Activated CD8-positive, alpha-beta T cell treated with anti-CD3 and anti-CD28 coated beads, Interleukin-2, amount 10 ng/mL, durations not matched to agents 7 days and 5 days (primary cell): Measurements from ENCODE around the gene OFD1. TPM values are rescaled to one million over a fixed set of nuclear protein-coding genes. Genes with fewer than 3 reads are reported as not detected.
A peak's percentile ranks its signal among the peaks of the same experiment; 100 is the strongest.

Experiments used
- ATAC-seq: fragments of 150-1000 bp; cut with Tn5 transposase; one replicate; pipeline ENCODE4 v1.10.0; 2021; ENCODE audit warnings: moderate library complexity
- CTCF ChIA-PET: fragments of 350-600 bp; sonication (Branson Sonifier 250); formaldehyde crosslinking; loops from one replicate; lab custom pipeline; 2021; ENCODE audit warnings: antibody characterized with exemption; lab: Charles Lee
- POLR2A ChIA-PET: fragments of 350-600 bp; sonication (Branson Sonifier 250); formaldehyde crosslinking; loops from one replicate; lab custom pipeline; 2021; ENCODE audit warnings: antibody characterized with exemption; lab: Charles Lee
- DNase-seq: peaks from one replicate; pipeline ENCODE4 v3.0.0-alpha.2; 2020
- H3K27ac Mint-ChIP-seq: one replicate; pipeline ENCODE4 v1.8.0; 2021; ENCODE audit warnings: mild to moderate bottlenecking, mixed read lengths
- H3K27me3 Mint-ChIP-seq: one replicate; pipeline ENCODE4 v1.8.0; 2021; ENCODE audit warnings: low read depth, mixed read lengths
- H3K36me3 Mint-ChIP-seq: one replicate; pipeline ENCODE4 v1.8.0; 2021; ENCODE audit warnings: low read depth, mixed read lengths
- H3K4me1 Mint-ChIP-seq: one replicate; pipeline ENCODE4 v1.8.0; 2021; ENCODE audit warnings: low read depth, mixed read lengths
- H3K4me3 Mint-ChIP-seq: one replicate; pipeline ENCODE4 v1.8.0; 2021; ENCODE audit warnings: mild to moderate bottlenecking, mixed read lengths
- H3K9me3 Mint-ChIP-seq: one replicate; pipeline ENCODE4 v1.8.0; 2022; ENCODE audit warnings: mixed read lengths; ENCODE audit not compliant: insufficient read depth
- total RNA-seq, 2 experiments: library from RNA; stranded (reverse); gene quantifications; one replicate each; pipeline ENCODE4 v1.2.3, GENCODE V29; 2021

Gene OFD1
- total RNA-seq, 2 experiments from 2014 or later, result 29.6 to 30.4 TPM

DNA sequence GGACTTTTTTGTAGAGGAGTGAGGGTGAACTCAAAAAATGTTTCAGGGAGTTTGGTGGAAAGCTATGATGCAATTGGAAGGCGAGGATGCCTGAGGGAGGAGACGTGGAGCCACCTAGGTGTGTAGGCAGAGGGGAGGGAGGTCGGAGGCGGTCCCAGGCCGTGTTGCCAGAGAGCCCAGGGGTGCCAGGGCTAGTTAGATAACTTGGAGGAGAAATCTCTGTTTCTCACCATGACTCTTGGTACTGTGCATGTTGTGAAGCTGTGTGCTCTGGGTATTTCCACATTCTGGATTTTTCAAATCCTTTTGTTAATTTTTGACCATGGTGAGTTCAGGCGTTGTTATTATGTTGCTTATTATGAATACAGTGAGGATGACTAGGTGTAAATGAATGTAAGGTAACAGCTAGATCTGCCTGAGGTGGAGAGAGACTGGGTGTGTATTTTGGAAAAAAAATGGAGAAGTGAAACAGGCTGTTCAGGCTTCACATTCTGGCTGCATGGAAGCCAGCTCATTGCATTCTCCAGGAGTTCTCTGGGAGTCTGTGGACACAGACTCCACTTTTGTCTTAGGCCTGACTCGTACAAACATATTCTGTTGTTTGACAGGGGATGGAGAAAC, 41.1 kb upstream of the OFD1 start:
- ATAC-seq, result no peak
- Mint-ChIP-seq H3K27ac (no peak overlapping the region), H3K27me3 (no peaks in the 10 kb centered on the region), H3K9me3 (no peaks in the 10 kb centered on the region), H3K4me3 (no peak overlapping the region), H3K36me3 (peaks cover 17% of the 10 kb centered on the region), H3K4me1 (peaks cover 53% of the 10 kb centered on the region)
- no peak for DNase-seq
- POLR2A ChIA-PET, result no interaction called here
- CTCF ChIA-PET, result no interaction called here

DNA sequence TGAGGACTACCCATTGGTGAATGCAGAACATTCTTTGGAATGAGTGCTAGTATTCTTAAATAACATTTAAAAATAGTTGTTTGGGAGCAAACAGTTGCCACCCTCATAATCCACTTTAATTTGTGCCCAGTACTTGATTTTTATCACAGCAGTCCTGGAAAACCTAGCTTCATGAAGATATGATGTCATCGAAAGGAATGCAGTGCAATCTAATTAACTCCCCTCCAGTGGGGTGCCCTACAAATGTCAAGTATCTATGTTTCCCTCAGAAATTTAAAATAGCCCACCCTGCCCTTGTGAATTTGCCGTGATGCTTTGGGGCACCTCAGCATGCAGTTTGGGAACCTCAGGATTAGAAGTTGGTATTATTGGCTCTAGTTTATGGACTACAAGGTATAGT, 40.2 kb upstream of the OFD1 start:
- Mint-ChIP-seq H3K4me3 (no peak overlapping the region), H3K4me1 (peaks cover 55% of the 10 kb centered on the region), H3K27ac (no peak overlapping the region), H3K36me3 (peaks cover 19% of the 10 kb centered on the region), H3K27me3 (no peaks in the 10 kb centered on the region), H3K9me3 (no peaks in the 10 kb centered on the region)
- POLR2A ChIA-PET, result interaction anchor here (0.6 kb wide), 1 partner anchor 40 kb away, joined by 3 read pairs; the partner anchor contains the start of genes OFD1 and TRAPPC2
- ATAC-seq, result no peak
- no peak for DNase-seq
- CTCF ChIA-PET, result interaction anchor here (1.4 kb wide), 1 partner anchor 32 kb away, joined by 4 read pairs; no protein-coding TSS in a partner anchor

DNA sequence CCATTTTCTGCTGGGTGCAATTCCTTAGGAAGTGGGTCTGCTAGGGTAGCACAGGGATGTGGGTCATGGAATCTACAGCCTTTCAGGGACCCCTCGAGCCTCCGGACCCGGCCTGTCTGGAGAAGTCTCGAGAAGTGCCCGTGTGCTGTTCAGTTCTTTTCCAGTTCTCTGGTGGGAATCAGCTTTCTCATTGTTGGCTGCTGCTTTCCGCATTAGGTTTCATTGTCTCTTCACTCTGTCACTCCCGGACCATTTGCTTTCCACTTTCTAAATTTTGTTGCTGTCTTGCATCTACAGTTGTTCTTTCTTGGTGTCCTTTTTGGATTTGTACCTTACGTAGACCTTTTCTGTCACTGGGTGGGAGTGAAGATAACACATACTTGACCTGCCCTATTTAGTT, 39.6 kb upstream of the OFD1 start:
- no peak for DNase-seq
- ChIA-PET POLR2A (interaction anchor here (0.6 kb wide), 1 partner anchor 40 kb away, joined by 3 read pairs; the partner anchor contains the start of genes OFD1 and TRAPPC2), CTCF (interaction anchor here (1.4 kb wide), 1 partner anchor 31 kb away, joined by 4 read pairs; no protein-coding TSS in a partner anchor)
- Mint-ChIP-seq H3K27ac (peak overlapping the region; percentile 52), H3K27me3 (no peaks in the 10 kb centered on the region), H3K4me3 (no peak overlapping the region), H3K9me3 (no peaks in the 10 kb centered on the region), H3K36me3 (peaks cover 21% of the 10 kb centered on the region), H3K4me1 (peaks cover 56% of the 10 kb centered on the region)
- ATAC-seq, result no peak

DNA sequence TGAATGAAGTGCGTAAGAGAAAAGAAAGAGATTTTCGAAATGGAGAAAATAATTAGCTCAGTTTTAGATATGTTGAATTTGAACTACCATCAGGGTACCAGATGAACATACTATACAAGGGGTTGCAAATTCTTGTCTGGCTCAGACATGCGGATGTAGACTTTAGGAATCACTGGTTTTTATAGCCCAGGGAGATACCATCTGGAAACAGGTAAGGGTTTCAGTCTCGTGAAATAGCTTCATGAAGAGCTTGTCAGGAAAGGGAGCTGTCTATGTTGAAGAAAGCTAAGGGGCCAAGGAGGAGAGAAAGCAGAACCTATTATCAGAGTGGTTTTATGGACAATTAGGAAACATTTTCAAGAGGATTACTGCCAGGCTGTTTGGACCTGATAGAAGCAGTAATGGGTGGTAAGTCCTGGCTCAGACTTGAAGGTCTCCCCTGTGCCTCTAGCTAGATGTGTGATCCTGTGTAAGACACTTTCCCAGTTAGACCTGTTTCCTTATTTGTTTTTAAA, 38.9 kb upstream of the OFD1 start:
- no peak overlapping the region for H3K27ac Mint-ChIP-seq
- no peaks in the 10 kb centered on the region for H3K9me3 Mint-ChIP-seq
- CTCF ChIA-PET, result no interaction called here

DNA sequence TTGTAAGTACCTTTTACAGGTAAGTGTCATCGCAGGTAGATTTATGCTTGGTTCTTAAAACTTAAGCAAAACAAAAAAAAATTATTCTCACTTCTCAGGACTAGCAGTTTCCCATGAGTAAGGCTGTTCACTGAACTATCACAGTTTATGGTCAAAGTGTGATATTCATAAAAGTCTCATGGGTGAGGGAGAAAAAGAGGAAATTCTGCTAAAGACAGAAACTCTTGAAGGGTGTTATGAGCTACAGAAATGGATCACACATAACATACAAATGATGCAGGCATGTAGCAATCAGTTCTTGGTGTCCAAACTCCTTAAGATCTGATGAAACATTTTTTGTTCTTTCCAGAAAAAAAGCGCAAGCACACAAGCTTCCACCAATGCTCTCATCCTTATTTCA, 37.1 kb upstream of the OFD1 start:
- ChIA-PET CTCF (interaction anchor here (0.9 to 1.5 kb wide), 2 partner anchors 10 to 22 kb away, joined by 3 to 4 read pairs; no protein-coding TSS in a partner anchor), POLR2A (interaction anchor here (0.5 kb wide), 1 partner anchor 36 kb away, joined by 3 read pairs; no protein-coding TSS in a partner anchor)
- no peaks in the 10 kb centered on the region for H3K9me3 Mint-ChIP-seq
- H3K27ac Mint-ChIP-seq, result peak overlapping the region; percentile 13
- no peaks in the 10 kb centered on the region for H3K27me3 Mint-ChIP-seq
- ATAC-seq (no peak), DNase-seq (no peak)
- no peak overlapping the region for H3K4me3 Mint-ChIP-seq
- peaks cover 53% of the 10 kb centered on the region for H3K4me1 Mint-ChIP-seq
- H3K36me3 Mint-ChIP-seq, result peaks cover 18% of the 10 kb centered on the region

More for the DNA sequence above, 38.9 kb upstream of the OFD1 start:
- DNase-seq (no peak), ATAC-seq (no peak)
- POLR2A ChIA-PET, result interaction anchor here (1.5 kb wide), 1 partner anchor 39 kb away, joined by 3 read pairs; no protein-coding TSS in a partner anchor
- peaks cover 50% of the 10 kb centered on the region for H3K4me1 Mint-ChIP-seq
- no peak overlapping the region for H3K4me3 Mint-ChIP-seq
- peaks cover 17% of the 10 kb centered on the region for H3K36me3 Mint-ChIP-seq
- H3K27me3 Mint-ChIP-seq, result no peaks in the 10 kb centered on the region

DNA sequence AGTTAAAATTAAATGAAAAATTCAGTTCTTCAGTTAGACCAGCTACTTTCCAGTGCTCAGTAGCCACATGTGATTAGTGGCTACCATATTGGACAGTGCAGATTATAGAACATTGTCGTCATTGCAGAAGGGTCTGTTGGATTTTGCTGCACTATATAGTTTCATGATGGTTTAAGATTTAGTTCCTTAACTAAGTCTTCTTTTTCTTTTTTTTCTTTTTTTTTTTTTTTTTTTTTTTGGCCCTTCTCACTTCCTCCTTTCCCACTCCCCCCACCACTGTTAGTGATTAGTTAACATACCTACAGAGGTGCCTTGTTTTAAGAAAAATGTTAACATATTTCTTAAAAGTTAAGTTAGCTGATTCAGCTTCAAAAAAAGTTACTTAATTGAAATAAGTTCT, 36.6 kb upstream of the OFD1 start:
- Mint-ChIP-seq H3K36me3 (peaks cover 18% of the 10 kb centered on the region), H3K27ac (no peak overlapping the region), H3K9me3 (no peaks in the 10 kb centered on the region), H3K4me3 (no peak overlapping the region), H3K27me3 (no peaks in the 10 kb centered on the region), H3K4me1 (peaks cover 48% of the 10 kb centered on the region)
- ChIA-PET POLR2A (interaction anchor here (0.5 kb wide), 1 partner anchor 36 kb away, joined by 3 read pairs; no protein-coding TSS in a partner anchor), CTCF (interaction anchor here (1.4 to 1.5 kb wide), 2 partner anchors 22 to 334 kb away, joined by 3 to 4 read pairs; no protein-coding TSS in a partner anchor)
- ATAC-seq (no peak), DNase-seq (no peak)

DNA sequence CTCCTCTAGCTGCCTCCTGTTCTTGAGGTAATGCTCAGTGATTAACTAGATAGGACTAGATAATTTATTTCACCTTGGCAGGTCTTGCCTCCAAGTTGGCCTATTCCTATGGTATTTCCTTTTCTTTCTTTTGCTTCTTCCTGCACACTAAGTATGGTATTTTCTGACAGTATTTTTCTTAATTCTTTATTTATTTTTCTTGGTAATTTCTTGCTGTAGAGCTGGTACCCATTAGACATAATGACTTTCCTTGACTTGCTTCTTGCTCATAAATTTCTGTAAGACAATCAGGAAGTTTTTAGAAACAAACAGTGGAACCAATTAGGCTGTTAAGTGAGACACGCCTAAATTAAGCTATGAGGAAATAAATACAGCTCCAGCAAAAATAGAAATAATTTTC, 36.1 kb upstream of the OFD1 start:
- POLR2A ChIA-PET, result no interaction called here
- CTCF ChIA-PET, result interaction anchor here (0.9 to 1.5 kb wide), 3 partner anchors 21 to 333 kb away, joined by 3 to 4 read pairs (median 4); no protein-coding TSS in a partner anchor
- no peak overlapping the region for H3K27ac Mint-ChIP-seq

DNA sequence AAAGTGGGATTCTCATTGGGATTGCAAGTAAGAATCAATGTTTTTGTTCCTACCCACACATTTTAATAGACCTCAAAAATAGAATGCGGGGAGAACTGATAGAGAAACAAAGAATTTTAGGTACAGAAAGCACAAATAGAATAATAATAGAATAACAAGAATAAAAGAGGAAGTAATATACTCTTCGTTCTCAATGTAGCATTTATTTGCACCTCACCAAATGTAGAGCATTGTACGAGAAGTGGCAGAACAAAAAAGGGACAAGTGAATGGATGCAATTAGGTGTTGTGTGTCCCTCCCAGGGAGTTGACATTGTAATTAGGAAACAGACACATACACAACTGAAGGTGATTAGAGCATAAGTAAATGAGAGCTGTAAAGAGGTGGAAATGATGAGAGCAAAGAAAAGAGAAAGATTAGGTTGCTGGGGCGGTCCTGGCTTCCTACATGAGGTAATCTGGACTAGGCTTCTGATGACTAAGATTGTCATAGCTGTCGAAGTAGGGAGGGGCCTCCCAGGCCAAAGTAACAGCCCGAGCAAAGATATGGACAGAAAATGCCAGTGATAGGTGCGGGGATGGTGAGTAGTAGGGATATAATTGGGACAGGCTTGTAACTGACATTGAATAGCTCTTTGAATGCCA, 35.2 kb upstream of the OFD1 start:
- DNase-seq (no peak), ATAC-seq (no peak)
- H3K36me3 Mint-ChIP-seq, result peaks cover 17% of the 10 kb centered on the region
- H3K27me3 Mint-ChIP-seq, result no peaks in the 10 kb centered on the region
- no peaks in the 10 kb centered on the region for H3K9me3 Mint-ChIP-seq
- no peak overlapping the region for H3K4me3 Mint-ChIP-seq
- ChIA-PET CTCF (interaction anchor here (0.9 to 1.4 kb wide), 2 partner anchors 47 to 332 kb away, joined by 3 to 4 read pairs; no protein-coding TSS in a partner anchor), POLR2A (interaction anchor here (0.7 kb wide), 1 partner anchor 9 kb away, joined by 3 read pairs; no protein-coding TSS in a partner anchor)
- no peak overlapping the region for H3K27ac Mint-ChIP-seq
- H3K4me1 Mint-ChIP-seq, result peaks cover 38% of the 10 kb centered on the region

More for the DNA sequence above, 36.1 kb upstream of the OFD1 start:
- DNase-seq (no peak), ATAC-seq (no peak)
- peaks cover 43% of the 10 kb centered on the region for H3K4me1 Mint-ChIP-seq
- no peak overlapping the region for H3K4me3 Mint-ChIP-seq
- H3K36me3 Mint-ChIP-seq, result peaks cover 18% of the 10 kb centered on the region
- no peaks in the 10 kb centered on the region for H3K9me3 Mint-ChIP-seq
- no peaks in the 10 kb centered on the region for H3K27me3 Mint-ChIP-seq

DNA sequence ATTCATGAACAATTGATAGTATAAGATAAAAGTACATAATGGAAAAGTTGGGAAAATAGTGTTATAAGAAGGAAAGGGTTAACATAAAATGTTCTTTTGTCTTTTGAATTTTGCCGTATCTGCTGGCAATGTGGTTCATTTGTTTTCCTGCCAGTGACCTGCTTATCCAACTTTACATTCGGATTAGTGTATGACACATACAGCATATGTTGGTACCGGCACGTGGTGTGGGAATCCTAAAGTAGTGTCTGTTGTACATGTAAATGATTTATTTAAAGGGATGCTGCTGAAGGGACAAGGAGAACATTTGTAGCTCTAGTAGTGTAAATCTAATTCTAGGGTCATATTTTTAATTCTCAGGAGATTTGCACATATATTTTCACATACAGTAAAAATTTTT, 34.2 kb upstream of the OFD1 start:
- H3K9me3 Mint-ChIP-seq, result no peaks in the 10 kb centered on the region
- peaks cover 27% of the 10 kb centered on the region for H3K4me1 Mint-ChIP-seq
- H3K27me3 Mint-ChIP-seq, result no peaks in the 10 kb centered on the region
- peaks cover 16% of the 10 kb centered on the region for H3K36me3 Mint-ChIP-seq
- H3K27ac Mint-ChIP-seq, result no peak overlapping the region
- ChIA-PET POLR2A (no interaction called here), CTCF (no interaction called here)
- no peak overlapping the region for H3K4me3 Mint-ChIP-seq
- no peak for DNase-seq
- no peak for ATAC-seq

DNA sequence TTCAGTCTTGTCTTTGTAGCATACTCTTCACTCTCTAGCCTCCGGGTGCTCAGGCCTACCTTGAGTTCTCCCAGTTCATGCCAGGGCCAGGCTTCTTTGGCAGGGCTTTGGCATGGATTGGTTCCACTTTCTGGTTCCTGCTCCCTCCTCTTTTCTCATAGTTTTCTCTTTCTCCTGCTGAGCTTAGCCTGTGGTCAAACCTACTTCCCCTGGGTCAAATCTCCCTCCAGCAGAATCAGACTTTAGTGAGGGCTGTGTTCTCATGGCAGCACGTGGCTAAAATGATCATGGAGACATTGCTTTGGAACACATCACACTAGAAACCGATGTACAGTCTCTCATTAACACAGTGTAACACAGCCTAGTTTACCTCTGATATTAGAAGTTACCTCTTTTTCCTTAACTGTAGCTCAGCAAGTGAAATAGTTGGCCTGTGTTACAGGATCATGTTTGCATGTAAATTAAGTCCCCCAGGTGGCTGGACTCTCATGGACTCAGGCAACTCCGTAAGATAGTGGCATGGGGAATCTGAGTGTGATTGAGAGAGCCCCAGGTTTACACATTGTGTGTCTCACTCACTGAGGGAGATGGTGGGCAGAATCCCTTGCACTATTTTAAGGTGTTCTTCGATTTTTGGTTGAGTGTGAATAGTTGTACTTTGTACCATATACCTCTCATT, 32.3 kb upstream of the OFD1 start:
- no peak overlapping the region for H3K4me3 Mint-ChIP-seq

DNA sequence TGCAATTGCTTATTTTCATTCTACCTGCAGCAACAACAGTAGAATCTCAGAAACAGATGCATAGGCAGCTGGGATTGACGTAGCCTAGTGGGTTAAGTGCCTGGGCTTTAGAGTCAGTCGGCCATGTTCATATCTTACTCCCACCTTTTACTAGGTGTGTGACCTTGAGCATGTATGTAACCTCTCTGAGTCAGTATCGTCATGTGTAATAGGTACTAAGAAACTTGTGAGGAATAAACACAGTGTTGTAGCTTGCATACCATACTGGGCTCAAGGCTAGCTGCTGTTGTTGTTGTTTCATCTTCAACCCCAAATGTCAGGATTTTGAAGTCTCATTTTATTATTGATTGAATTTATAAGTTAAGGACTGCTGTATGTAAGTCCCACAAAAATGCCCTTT, 31.4 kb upstream of the OFD1 start:
- Mint-ChIP-seq H3K27ac (no peak overlapping the region), H3K4me1 (peaks cover 19% of the 10 kb centered on the region), H3K27me3 (no peaks in the 10 kb centered on the region), H3K9me3 (no peaks in the 10 kb centered on the region), H3K36me3 (peaks cover 18% of the 10 kb centered on the region), H3K4me3 (no peak overlapping the region)
- no peak for ATAC-seq
- no peak for DNase-seq
- ChIA-PET CTCF (no interaction called here), POLR2A (no interaction called here)

More for the DNA sequence above, 32.3 kb upstream of the OFD1 start:
- ChIA-PET POLR2A (no interaction called here), CTCF (interaction anchor here (0.5 to 1.3 kb wide), 2 partner anchors 20 to 763 kb away, joined by 3 to 4 read pairs; no protein-coding TSS in a partner anchor)
- ATAC-seq (no peak), DNase-seq (no peak)
- Mint-ChIP-seq H3K27me3 (no peaks in the 10 kb centered on the region), H3K9me3 (no peaks in the 10 kb centered on the region), H3K27ac (peak overlapping the region; percentile 47), H3K36me3 (peaks cover 15% of the 10 kb centered on the region), H3K4me1 (peaks cover 21% of the 10 kb centered on the region)
